Thyroid gland (tissue), 4 donors: Measurements from ENCODE around the gene SH3D19. TPM values are rescaled to one million over a fixed set of nuclear protein-coding genes. Genes with fewer than 3 reads are reported as not detected.
A peak's percentile ranks its signal among the peaks of the same experiment; 100 is the strongest.

Source experiments
- DNase-seq, 2 donors: peaks; one replicate each; pipeline ENCODE4 v3.0.0-alpha.2; 2019
- H3K27ac ChIP-seq, 3 donors: fragments of 200-600 bp; sonication (generic); 1 replicate in 2 of 3; 2 replicates in 1 of 3; pipeline ENCODE4 v1.5.1; 2016 to 2019; ENCODE audit warnings: mild to moderate bottlenecking in 1 of 3, moderate library complexity in 1 of 3
- H3K27me3 ChIP-seq: fragments of 200-600 bp; sonication (generic); one replicate; pipeline ENCODE4 v1.5.1; 2019
- H3K36me3 ChIP-seq, 2 donors: fragments of 200-600 bp; sonication (generic); one replicate each; pipeline ENCODE4 v1.5.1; 2016 to 2019
- H3K4me1 ChIP-seq, 2 donors: fragments of 200-600 bp; sonication (generic); one replicate each; pipeline ENCODE4 v1.5.1; 2017 to 2019
- H3K4me3 ChIP-seq, 3 donors: fragments of 200-600 bp; sonication (generic); replicated peaks in 1 of 3; 1 replicate in 2 of 3; 2 replicates in 1 of 3; pipeline ENCODE4 v1.5.1; 2016; ENCODE audit warnings: mild to moderate bottlenecking in 1 of 3
- H3K9me3 ChIP-seq: fragments of 200-600 bp; sonication (generic); one replicate; pipeline ENCODE4 v1.5.1; 2017
- POLR2A ChIP-seq, 2 donors: fragments of 450-650 bp; IDR thresholded peaks; one replicate each; pipeline ENCODE4 v1.6.1; 2017; ENCODE audit warnings: antibody characterized with exemption in 2 of 2, mild to moderate bottlenecking in 2 of 2, moderate library complexity in 1 of 2
- WGBS, 2 donors: methylation state at CpG; one replicate each; pipeline ENCODE4 v1.1.5; 2017; 5-methylcytosine and 5-hydroxymethylcytosine counted together
- intact Hi-C: fragments of 100-400 bp; cut with DNase I; formaldehyde crosslinking; loops from one replicate; pipeline ENCODE4 v1.15.1; 2023
- total RNA-seq, 4 donors: library from RNA; depleted of rRNA; stranded (reverse); fragments of >200 nt; gene quantifications; one replicate each; pipeline ENCODE4 v1.2.3, GENCODE V29; 2016
- TF ChIP-seq, protein P1 (sequence below), 6 experiments: fragments of 200-600 bp in 3 of 6; fragments of 450-650 bp in 3 of 6; sonication (generic) in 3 of 6; IDR thresholded peaks; one replicate each; pipeline ENCODE4 v1.5.1; 2016 to 2019; ENCODE audit warnings: antibody characterized with exemption in 6 of 6, mild to moderate bottlenecking in 2 of 6, inconsistent platforms in 1 of 6, moderate library complexity in 1 of 6

Gene SH3D19
- total RNA-seq, 4 donors from 2014 or later = 82.0 to 143 (median 113) TPM

DNA sequence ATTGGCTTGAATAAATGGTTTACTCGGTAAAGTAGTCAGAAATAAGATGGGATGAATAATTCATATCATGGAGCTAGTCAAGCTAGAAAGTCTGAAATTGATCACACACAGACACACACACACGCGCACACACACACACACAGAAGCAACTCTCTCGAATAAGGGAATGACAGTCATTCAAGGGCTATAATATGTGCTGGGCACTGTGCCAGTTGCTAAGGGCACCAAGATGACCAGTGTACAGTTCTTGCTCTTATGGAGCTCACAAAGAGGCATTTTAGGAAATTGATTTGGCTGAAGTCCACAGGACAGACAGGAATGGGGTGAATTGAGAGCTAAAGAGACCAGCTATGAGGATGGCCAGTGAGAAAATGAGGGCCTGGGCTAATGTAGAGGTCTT lies 34.2 kb upstream of the SH3D19 start:
- intact Hi-C loops = loop anchor here (10.0 kb wide), 1 partner anchor 85 kb away; the partner anchor contains the start of gene PRSS48
- Histone ChIP-seq H3K27ac (no peak overlapping the region), H3K4me1 (no peaks in the 10 kb centered on the region), H3K4me3 (no peak overlapping the region), H3K36me3 (no peaks in the 10 kb centered on the region), H3K27me3 (no peaks in the 10 kb centered on the region), H3K9me3 (no peaks in the 10 kb centered on the region)
- 63 to 74% methylated on average over 4 of the region's 4 CpGs for WGBS, 2 donors
- TF ChIP-seq, protein P1, sequence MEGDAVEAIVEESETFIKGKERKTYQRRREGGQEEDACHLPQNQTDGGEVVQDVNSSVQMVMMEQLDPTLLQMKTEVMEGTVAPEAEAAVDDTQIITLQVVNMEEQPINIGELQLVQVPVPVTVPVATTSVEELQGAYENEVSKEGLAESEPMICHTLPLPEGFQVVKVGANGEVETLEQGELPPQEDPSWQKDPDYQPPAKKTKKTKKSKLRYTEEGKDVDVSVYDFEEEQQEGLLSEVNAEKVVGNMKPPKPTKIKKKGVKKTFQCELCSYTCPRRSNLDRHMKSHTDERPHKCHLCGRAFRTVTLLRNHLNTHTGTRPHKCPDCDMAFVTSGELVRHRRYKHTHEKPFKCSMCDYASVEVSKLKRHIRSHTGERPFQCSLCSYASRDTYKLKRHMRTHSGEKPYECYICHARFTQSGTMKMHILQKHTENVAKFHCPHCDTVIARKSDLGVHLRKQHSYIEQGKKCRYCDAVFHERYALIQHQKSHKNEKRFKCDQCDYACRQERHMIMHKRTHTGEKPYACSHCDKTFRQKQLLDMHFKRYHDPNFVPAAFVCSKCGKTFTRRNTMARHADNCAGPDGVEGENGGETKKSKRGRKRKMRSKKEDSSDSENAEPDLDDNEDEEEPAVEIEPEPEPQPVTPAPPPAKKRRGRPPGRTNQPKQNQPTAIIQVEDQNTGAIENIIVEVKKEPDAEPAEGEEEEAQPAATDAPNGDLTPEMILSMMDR (IDR thresholded peaks at IDR 0.05) = no peak
- TF ChIP-seq POLR2A (IDR thresholded peaks at IDR 0.05) = no peak
- DNase-seq = peak in 1 of 2 donors; percentile 6

GRCh38 chr4:151358266-151358665 lies 32.9 kb upstream of the SH3D19 start:
- no peak for TF ChIP-seq POLR2A (IDR thresholded peaks at IDR 0.05)
- TF ChIP-seq, protein P1 (IDR thresholded peaks at IDR 0.05) = no peak
- Histone ChIP-seq H3K27me3 (no peaks in the 10 kb centered on the region), H3K27ac (no peak overlapping the region), H3K4me1 (no peaks in the 10 kb centered on the region), H3K36me3 (no peaks in the 10 kb centered on the region), H3K9me3 (no peaks in the 10 kb centered on the region), H3K4me3 (no peak overlapping the region)
- intact Hi-C loops = loop anchor here (10.0 kb wide), 1 partner anchor 83 kb away; the partner anchor contains the start of gene PRSS48
- DNase-seq = no peak
- 91 to 100% methylated on average over 3 of the region's 3 CpGs for WGBS, 2 donors

DNA sequence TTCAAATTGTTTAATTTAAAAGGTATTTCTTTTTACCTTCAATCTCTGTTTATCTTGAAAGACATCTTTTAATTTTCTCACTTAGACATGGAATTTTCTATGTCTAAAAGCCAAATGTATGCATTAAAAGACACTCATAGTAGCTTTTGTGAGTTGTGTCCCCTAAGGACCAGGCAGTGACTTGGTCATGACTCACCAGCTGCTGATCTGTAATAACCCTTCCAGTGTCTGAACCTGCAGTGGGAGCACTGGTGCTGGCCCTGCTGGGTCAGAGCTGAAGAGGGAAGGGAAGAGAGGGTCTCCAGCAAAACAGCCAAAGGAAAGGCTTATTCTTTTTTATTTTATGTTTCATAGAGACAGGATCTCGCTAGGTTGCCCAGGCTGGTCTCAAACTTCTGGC lies 31.1 kb upstream of the SH3D19 start:
- intact Hi-C loops = loop anchor here (10.0 kb wide), 1 partner anchor 82 kb away; the partner anchor contains the start of gene PRSS48
- TF ChIP-seq, protein P1 (IDR thresholded peaks at IDR 0.05) = no peak
- no peak for TF ChIP-seq POLR2A (IDR thresholded peaks at IDR 0.05)

GRCh38 chr4:151355155-151355554 lies 29.8 kb upstream of the SH3D19 start:
- intact Hi-C loops = loop anchor here (10.0 kb wide), 1 partner anchor 80 kb away; the partner anchor contains the start of gene PRSS48
- Histone ChIP-seq H3K27ac (no peak overlapping the region), H3K9me3 (no peaks in the 10 kb centered on the region), H3K4me3 (no peak overlapping the region), H3K4me1 (no peaks in the 10 kb centered on the region), H3K36me3 (no peaks in the 10 kb centered on the region), H3K27me3 (no peaks in the 10 kb centered on the region)
- no peak for TF ChIP-seq POLR2A (IDR thresholded peaks at IDR 0.05)
- TF ChIP-seq, protein P1 (IDR thresholded peaks at IDR 0.05) = no peak
- 85 to 93% methylated on average over 4 of the region's 4 CpGs for WGBS, 2 donors
- no peak for DNase-seq

More for the DNA sequence above, 31.1 kb upstream of the SH3D19 start:
- no peaks in the 10 kb centered on the region for H3K9me3 ChIP-seq
- no peak for DNase-seq
- H3K27me3 ChIP-seq = no peaks in the 10 kb centered on the region
- 90 to 94% methylated on average over 1 of the region's 1 CpG for WGBS, 2 donors
- H3K4me1 ChIP-seq = no peaks in the 10 kb centered on the region
- no peak overlapping the region for H3K4me3 ChIP-seq
- H3K36me3 ChIP-seq = no peaks in the 10 kb centered on the region
- H3K27ac ChIP-seq = no peak overlapping the region

DNA sequence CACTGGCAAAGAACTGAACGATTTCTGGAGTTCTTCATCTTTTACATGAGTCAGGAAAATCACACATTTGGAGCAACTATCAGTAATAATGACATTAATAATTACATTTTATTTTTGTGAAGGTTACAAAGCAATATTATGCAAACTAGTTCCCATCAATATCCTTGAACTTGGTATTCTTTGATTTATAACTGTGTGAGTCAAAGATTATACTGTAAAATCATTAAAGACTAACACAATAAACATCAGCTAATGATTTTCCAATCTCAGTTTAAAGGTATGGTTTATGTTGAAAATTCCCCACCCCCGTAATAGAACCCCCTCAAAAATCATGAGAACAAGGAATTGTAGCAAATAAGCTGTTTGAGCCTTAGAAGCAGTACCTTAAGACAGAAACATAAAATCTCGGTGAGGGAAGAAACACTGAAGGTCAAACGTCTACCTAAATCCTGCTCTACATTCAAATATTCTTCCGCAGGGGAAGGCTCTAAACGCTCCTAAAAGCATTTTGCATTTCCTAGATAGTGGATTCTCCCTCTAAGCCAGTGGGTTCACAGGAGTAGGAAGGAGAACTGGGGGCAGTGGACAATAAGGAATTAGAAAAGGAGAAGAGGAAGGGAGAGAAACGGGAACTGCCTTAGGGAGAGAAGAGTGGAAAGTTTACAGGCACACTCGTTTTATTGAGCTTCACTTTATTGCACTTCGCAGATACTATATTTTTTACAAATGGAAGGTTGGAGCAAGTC lies 22.3 kb upstream of the SH3D19 start:
- WGBS, 2 donors = 71 to 81% methylated on average over 9 of the region's 9 CpGs
- H3K27ac ChIP-seq = no peak overlapping the region

More for the DNA sequence above, 22.3 kb upstream of the SH3D19 start:
- TF ChIP-seq, protein P1 (IDR thresholded peaks at IDR 0.05) = no peak
- no peak for TF ChIP-seq POLR2A (IDR thresholded peaks at IDR 0.05)
- intact Hi-C loops = no loop called here
- no peak for DNase-seq
- no peaks in the 10 kb centered on the region for H3K9me3 ChIP-seq
- H3K36me3 ChIP-seq = no peaks in the 10 kb centered on the region
- no peaks in the 10 kb centered on the region for H3K4me1 ChIP-seq
- no peaks in the 10 kb centered on the region for H3K27me3 ChIP-seq
- no peak overlapping the region for H3K4me3 ChIP-seq
